ENCODE data around the gene EPB41L4A.

GRCh38 chr5:112407666-112408065 lies 11.4 kb downstream of the EPB41L4A start:
- TF ChIP-seq CTCF (IDR thresholded peaks at IDR 0.05) = no peak
- no peak for TF ChIP-seq REST (IDR thresholded peaks at IDR 0.05; ENCODE audit: insufficient read depth in 1 of 2, low read depth in 2 of 2, low read length in 1 of 2)
- TF ChIP-seq POLR2AphosphoS5 (IDR thresholded peaks at IDR 0.05; ENCODE audit: low read depth, low read length) = no peak
- no peak for TF ChIP-seq SIN3A (IDR thresholded peaks at IDR 0.05; ENCODE audit: borderline replicate concordance, insufficient read depth, low read depth, low read length)
